Lung (tissue), 12 donors: ENCODE measurements around the gene RELN. TPM values are rescaled to one million over a fixed set of nuclear protein-coding genes. Genes with fewer than 3 reads are reported as not detected.

ENCODE experiments used
- ATAC-seq: fragments of 200-7000 bp; cut with Tn5 transposase; one replicate; pipeline ENCODE4 v1.9.1; 2020; ENCODE audit warnings: moderate number of reproducible peaks; ENCODE audit not compliant: insufficient read depth, low FRiP score
- DNase-seq, 3 donors: peaks; one replicate each; pipeline ENCODE4 v3.0.0-alpha.2; 2013 to 2017
- H3K27ac ChIP-seq, 2 donors: one replicate each; pipeline ENCODE4 v1.5.1; 2013; ENCODE audit warnings: mild to moderate bottlenecking in 2 of 2, moderate library complexity in 2 of 2, control low read depth in 1 of 2, inconsistent platforms in 1 of 2, low read depth in 1 of 2, low read length in 1 of 2
- H3K27me3 ChIP-seq, 3 donors: one replicate each; pipeline ENCODE4 v1.5.1; 2013; ENCODE audit warnings: low read length in 2 of 3; ENCODE audit not compliant: control insufficient read depth in 3 of 3, insufficient read depth in 3 of 3
- H3K36me3 ChIP-seq, 4 donors: one replicate each; pipeline ENCODE4 v1.5.1; 2013; ENCODE audit warnings: low read length in 4 of 4, mild to moderate bottlenecking in 1 of 4, moderate library complexity in 1 of 4; ENCODE audit not compliant: control insufficient read depth in 4 of 4, insufficient read depth in 4 of 4
- H3K4me1 ChIP-seq, 5 donors: one replicate each; pipeline ENCODE4 v1.5.1; 2013; ENCODE audit warnings: low read length in 5 of 5, mild to moderate bottlenecking in 2 of 5, moderate library complexity in 1 of 5; ENCODE audit not compliant: control insufficient read depth in 5 of 5, insufficient read depth in 5 of 5
- H3K4me3 ChIP-seq: one replicate; pipeline ENCODE4 v1.5.1; 2013; ENCODE audit warnings: mild to moderate bottlenecking, control low read depth, moderate library complexity
- H3K9ac ChIP-seq, 2 donors: one replicate each; pipeline ENCODE4 v1.5.1; 2013; ENCODE audit warnings: low read length in 2 of 2, control low read depth in 1 of 2; ENCODE audit not compliant: insufficient read depth in 1 of 2
- H3K9me3 ChIP-seq, 4 donors: one replicate each; pipeline ENCODE4 v1.5.1; 2013; ENCODE audit warnings: low read length in 3 of 4, mild to moderate bottlenecking in 1 of 4, moderate library complexity in 1 of 4; ENCODE audit not compliant: control insufficient read depth in 4 of 4, insufficient read depth in 3 of 4
- WGBS, 2 donors: extraction: QIAGEN DNeasy Blood & Tissue Kit; methylation state at CpG; one replicate each; pipeline ENCODE4 v1.1.7; 2013; 5-methylcytosine and 5-hydroxymethylcytosine counted together
- polyA plus RNA-seq, 2 donors: library from polyadenylated mRNA; stranded (reverse); fragments of 200-250 nt; gene quantifications; one replicate each; pipeline ENCODE4 v1.2.1, GENCODE V29; 2013
- total RNA-seq, 2 donors: library from RNA; depleted of rRNA in 1 of 2; stranded (reverse); fragments of >200 nt in 1 of 2; gene quantifications; one replicate each; pipeline ENCODE4 v1.2.1, GENCODE V29; 2014 to 2021
- TF ChIP-seq, protein P1 (sequence below): IDR thresholded peaks from 2 replicates; pipeline ENCODE4 v1.5.1; 2012; ENCODE audit warnings: mild to moderate bottlenecking; ENCODE audit errors: control extremely low read depth, extremely low read depth
- donor health status: control.
- donor health status: control.
- donor health status: Bipolar disorder and iron deficiency.
- donor health status: healthy.
- donor health status: DM: yes; HTN: yes; CAD: no.

Gene RELN
- total and polyA plus RNA-seq, 4 donors: 0.24 to 7.7 (median 2.0) TPM

DNA sequence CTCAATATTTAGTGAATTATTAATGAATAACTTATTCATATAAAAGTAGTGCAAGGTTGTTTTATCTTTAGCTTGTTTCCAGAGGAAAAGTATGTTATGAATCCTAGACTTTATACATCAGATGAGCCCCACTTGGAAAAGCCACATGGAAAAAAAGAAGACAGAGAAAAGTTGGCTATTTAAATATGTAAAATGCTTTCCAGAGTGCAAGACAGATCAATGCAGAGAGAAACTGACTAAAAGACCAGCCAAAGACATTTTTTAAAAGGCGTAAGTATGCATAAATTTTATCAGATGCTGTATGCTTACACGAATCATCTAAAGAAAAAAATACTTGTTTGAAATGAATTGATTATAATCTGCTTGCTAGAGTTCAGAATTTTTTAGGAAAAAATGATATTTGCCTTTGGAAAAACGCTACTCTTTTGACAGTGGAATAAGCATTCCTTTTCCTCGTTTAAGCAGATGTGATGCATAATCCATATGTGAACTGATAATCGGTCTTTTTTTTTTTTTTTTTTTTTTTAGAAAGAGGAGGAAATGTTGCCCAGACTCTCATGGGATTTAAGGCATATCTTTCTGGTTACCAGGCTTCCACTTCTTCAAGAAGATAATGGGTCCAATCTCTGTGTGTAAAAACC is 70.7 kb downstream of the RELN start:
- 58 to 61% methylated on average over 5 of the region's 5 CpGs for WGBS, 2 donors
- no peak overlapping the region for H3K27ac ChIP-seq
- H3K9ac ChIP-seq: no peak overlapping the region
- H3K36me3 ChIP-seq: no peaks in the 10 kb centered on the region
- no peaks in the 10 kb centered on the region for H3K4me1 ChIP-seq
- H3K9me3 ChIP-seq: no peaks in the 10 kb centered on the region
- no peak overlapping the region for H3K4me3 ChIP-seq
- H3K27me3 ChIP-seq: no peaks in the 10 kb centered on the region
- TF ChIP-seq, protein P1, sequence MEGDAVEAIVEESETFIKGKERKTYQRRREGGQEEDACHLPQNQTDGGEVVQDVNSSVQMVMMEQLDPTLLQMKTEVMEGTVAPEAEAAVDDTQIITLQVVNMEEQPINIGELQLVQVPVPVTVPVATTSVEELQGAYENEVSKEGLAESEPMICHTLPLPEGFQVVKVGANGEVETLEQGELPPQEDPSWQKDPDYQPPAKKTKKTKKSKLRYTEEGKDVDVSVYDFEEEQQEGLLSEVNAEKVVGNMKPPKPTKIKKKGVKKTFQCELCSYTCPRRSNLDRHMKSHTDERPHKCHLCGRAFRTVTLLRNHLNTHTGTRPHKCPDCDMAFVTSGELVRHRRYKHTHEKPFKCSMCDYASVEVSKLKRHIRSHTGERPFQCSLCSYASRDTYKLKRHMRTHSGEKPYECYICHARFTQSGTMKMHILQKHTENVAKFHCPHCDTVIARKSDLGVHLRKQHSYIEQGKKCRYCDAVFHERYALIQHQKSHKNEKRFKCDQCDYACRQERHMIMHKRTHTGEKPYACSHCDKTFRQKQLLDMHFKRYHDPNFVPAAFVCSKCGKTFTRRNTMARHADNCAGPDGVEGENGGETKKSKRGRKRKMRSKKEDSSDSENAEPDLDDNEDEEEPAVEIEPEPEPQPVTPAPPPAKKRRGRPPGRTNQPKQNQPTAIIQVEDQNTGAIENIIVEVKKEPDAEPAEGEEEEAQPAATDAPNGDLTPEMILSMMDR: no peak
- DNase-seq: no peak
- no peak for ATAC-seq

DNA sequence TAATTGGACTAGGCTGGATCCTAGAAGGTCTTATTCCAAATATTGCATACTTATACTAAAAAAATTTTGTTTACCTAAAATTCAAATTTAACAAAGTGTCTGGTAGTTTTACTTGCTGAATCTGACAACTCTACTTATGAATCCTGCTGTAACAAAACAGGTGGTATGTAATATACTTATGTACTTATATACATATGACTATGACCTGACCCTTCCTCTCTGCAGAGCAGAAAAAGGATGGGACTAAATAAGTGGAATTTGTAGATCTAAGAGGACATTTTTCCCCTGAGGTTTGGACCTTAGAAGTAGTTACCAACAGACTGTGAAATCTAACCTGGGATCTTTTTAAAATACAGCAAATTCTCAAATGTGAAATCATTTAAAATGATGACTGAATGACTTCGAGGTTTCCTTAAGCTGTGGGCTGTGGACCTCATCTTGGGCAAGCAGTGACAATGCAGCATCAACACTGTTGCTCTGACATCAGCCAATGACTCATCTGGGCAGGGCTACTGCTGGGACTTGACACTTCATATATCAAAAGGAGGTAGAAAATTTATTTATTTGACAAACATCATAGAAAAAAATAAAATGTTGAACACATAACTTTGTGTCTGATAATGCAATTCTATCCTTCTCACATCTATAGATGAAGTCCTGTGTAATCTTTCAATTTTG is 73.6 kb downstream of the RELN start:
- no peaks in the 10 kb centered on the region for H3K36me3 ChIP-seq
- H3K9ac ChIP-seq: no peak overlapping the region
- TF ChIP-seq, protein P1: no peak
- no peaks in the 10 kb centered on the region for H3K27me3 ChIP-seq
- DNase-seq: no peak
- ATAC-seq: no peak
- no peak overlapping the region for H3K27ac ChIP-seq
- 66 to 85% methylated on average over 1 of the region's 1 CpG for WGBS, 2 donors
- no peaks in the 10 kb centered on the region for H3K4me1 ChIP-seq
- no peak overlapping the region for H3K4me3 ChIP-seq
- no peaks in the 10 kb centered on the region for H3K9me3 ChIP-seq

DNA sequence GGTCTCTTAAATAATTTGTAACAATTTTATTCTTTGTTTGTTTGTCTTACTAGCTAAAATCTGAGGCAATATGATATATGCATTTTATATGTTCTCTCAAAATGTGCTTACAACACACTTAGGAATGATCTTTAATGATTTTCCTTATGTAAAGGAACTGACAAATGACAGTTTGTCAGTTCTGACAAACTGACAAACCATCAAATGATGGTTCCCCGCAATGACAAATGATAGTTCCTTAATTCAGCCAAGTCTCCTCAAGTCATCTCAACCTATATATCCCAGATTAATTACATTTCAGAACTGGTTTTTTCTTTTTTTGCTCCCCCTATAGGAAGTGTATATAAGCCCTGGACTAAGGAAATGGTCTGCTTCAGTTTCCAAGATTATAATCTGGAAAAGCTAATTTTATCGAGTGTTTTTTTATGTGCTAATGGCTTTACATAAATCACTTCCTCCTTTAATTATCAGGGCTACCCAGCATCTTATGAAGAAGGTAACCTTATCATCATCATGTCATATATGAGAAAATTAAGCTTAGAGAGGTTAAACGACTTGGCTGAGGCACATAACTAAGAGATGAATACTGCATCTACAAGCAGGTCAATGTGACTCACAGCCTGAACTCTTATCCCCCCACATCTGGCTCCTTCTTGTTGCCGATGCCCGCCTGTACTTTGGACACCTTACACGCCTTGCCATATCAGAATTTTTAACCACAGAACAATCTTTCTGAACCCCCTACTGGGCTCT is 75.1 kb downstream of the RELN start:
- ATAC-seq (no peak), DNase-seq (no peak)
- no peaks in the 10 kb centered on the region for H3K36me3 ChIP-seq
- H3K9me3 ChIP-seq: no peaks in the 10 kb centered on the region
- 80 to 86% methylated on average over 6 of the region's 6 CpGs for WGBS, 2 donors
- no peak overlapping the region for H3K9ac ChIP-seq
- no peaks in the 10 kb centered on the region for H3K4me1 ChIP-seq
- no peak overlapping the region for H3K27ac ChIP-seq
- no peak overlapping the region for H3K4me3 ChIP-seq
- TF ChIP-seq, protein P1: no peak
- no peaks in the 10 kb centered on the region for H3K27me3 ChIP-seq
